Stimulated activated CD4-positive, alpha-beta T cell treated with anti-CD3 and anti-CD28 coated beads, Interleukin-15, amount 100 ng/mL, for 48 hours (primary cell): ENCODE data around the gene IKBKG.
"Not testable (repeated sequence)": the region's sequence is repeated elsewhere in the genome, so short reads cannot be mapped to it uniquely, and the experiment has no call there.

Source experiments
- DNase-seq, 2 donors: peaks; one replicate each; pipeline ENCODE4 v3.0.0-alpha.2; 2020; ENCODE audit warnings: low read depth in 2 of 2

The IKBKG gene

GRCh38 chrX:154558896-154559295, 11.5 kb downstream of the IKBKG start:
- DNase-seq: not testable (repeated sequence)

DNA sequence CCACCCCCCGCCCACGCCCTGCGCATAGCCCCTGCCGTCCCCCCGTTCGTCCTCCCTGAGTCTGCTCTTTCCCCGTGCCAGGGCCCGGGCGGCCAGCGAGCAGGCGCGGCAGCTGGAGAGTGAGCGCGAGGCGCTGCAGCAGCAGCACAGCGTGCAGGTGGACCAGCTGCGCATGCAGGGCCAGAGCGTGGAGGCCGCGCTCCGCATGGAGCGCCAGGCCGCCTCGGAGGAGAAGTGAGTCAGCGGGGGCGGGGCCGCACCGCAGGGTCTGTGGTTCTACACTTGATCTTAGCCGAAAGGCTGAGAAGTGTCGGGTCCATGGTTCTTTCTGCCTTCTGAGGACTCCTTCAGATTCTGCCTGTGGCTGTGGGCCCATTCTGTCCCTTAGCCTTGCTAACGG, 12.9 kb downstream of the IKBKG start:
- DNase-seq: not testable (repeated sequence)

GRCh38 chrX:154562295-154562694, 14.9 kb downstream of the IKBKG start:
- not testable (repeated sequence) for DNase-seq

GRCh38 chrX:154570361-154570760, 22.9 kb downstream of the IKBKG start:
- DNase-seq: not testable (repeated sequence)

DNA sequence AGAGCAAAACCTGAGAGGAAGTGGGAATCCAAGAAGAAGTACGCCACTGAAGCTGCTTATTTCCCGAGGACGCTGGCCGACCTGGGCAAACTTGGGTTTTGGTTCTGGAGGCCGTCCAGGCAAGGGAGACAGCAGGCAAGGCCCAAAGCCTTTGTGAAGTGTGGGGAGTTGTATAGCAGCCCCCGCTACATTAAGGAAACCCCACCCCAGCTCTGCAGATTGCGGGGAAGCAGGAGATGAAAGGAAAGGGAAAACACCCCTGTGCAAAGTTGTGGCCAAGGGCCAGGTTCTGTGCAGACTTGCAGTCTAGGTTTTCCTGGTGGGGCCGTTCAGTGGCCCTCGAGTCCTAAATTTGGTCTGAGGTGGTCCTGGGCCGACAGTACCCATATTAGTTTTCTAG, 25.6 kb downstream of the IKBKG start:
- not testable (repeated sequence) for DNase-seq

DNA sequence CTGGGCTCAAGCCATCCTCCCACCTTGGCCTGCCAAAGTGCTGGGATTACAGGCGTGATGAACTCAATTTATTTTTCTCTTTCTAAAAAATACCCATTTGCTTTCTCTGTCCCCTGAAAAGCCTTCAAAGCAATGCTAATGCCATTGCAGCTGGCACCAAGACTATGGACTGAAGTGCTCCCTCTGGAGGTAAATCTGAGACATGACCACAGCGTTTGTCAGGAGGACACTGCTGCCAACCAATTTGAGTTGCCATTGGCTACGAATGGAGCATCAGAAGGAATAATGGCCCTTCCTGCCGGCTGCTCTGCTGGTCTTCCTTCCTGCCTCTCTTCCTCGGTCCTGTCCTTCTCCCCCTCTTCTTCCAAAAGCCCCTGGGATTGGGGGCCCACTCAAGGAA, 27.7 kb downstream of the IKBKG start:
- not testable (repeated sequence) for DNase-seq

DNA sequence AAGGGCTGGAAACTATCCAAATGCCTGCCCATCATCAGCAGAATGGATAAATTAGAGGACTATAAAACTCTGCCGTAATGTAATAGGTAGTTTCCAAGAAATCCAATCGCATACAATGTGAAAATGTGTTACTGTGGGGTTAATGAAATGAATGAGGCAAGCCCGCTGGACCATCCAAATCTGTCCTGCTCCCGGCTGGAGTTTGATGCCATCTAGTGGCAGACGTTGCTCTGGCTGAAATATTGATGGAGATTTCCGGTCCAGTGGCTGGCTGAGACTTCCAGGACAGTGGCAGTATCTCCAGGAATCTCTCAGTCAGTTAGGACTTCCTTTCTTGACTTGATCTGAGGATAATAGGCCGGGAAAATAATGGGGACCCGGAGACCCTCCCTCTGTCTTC, 35.6 kb downstream of the IKBKG start:
- not testable (repeated sequence) for DNase-seq

- DNase-seq: not testable (repeated sequence)
Observed at GRCh38 chrX:154584585-154585183, 37.3 kb downstream of the IKBKG start, which contains the start of gene CTAG1A. CTAG1A (plus strand) TSS chrX:154585133; CDS start chrX:154585207, 74 bp downstream.

DNA sequence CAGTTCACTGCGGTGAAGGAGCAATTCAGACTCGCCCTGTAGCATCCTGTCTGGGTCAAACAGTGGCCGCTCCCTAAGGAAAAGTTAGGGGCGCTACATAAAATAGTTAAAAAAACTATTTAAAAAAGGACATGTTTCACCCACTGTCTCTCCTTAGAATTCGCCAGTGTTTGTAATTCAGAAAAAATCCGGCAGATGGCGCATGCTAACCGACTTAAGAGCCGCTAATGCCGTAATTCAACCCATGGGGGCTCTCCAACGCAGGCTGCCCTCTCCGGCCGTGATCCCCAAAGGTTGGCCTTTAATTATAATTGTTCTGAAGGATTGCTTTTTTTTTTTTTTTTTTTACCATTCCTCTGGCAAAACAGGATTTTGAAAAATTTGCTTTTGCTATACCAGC, 43.0 kb downstream of the IKBKG start:
- not testable (repeated sequence) for DNase-seq

- no peak for DNase-seq
Observed at GRCh38 chrX:154592505-154592904, 45.1 kb downstream of the IKBKG start.

DNA sequence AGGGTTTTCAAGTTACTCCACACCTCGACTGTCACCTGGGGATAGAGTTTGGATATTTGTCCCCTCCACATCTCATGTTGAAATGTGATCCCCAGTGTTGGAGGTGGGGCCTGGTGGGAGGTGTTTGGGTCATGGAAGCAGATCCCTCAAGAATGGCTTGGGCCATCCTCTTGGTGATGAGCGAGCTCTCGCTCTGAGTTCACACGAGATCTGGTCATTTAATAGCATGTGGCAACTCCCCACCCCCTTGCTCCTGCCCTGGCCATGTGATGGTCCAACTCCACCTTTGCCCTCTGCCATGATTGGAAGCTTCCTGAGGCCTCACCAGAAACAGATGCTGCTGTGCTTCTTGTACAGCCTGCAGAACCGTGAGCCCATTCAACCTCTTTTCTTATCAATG, 45.8 kb downstream of the IKBKG start:
- DNase-seq: no peak

DNA sequence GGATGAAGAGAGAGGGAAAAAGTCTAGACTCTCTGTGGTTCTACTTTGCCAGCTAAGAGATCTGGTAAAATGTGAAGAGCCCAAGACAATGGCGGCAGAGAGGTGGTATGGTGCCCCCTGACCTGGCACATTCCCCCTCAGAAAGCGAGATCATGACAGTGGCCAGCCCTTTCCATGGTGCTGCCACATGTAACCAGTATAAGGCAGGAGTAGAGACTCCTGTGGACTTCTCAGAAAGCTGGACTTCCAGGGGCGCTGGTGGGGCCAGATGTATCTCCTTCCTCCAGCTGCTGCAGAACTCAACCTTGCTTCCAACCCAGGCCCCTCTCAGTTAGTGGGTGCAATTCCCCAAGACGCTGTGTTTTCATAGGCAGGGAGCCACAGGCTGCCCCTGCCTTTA, 47.1 kb downstream of the IKBKG start:
- no peak for DNase-seq

DNA sequence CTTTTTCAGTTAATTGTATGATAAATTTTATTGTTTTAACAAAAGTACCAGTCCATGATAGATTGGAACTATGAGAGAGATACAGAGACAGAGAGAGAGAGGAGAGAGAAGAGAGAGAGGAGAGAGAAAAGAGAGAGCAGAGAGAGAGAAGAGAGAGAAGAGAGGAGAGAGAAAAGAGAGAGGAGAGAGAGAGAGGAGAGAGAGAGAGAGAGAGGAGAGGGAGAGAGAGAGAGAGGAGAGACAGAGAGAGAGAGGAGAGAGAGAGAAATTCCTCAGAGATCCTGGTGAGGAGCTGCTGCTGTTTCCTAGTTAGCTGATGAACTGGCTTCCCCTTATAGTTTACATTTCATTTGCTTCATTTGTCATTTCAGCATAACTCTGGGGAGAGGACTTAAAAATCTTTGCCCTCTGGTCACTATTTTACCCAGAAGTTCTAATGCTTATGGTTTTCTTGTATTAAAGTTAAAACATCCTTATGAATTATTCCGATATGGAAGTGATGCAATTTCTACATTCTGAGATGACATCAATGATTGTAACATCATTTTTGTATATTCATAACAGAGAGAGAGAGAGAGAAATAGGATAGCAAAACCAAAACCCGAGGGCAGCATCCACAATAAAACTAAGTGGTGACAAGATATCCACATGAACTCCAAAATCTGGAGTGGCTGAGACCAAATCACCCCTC, 48.3 kb downstream of the IKBKG start:
- DNase-seq: no peak

DNA sequence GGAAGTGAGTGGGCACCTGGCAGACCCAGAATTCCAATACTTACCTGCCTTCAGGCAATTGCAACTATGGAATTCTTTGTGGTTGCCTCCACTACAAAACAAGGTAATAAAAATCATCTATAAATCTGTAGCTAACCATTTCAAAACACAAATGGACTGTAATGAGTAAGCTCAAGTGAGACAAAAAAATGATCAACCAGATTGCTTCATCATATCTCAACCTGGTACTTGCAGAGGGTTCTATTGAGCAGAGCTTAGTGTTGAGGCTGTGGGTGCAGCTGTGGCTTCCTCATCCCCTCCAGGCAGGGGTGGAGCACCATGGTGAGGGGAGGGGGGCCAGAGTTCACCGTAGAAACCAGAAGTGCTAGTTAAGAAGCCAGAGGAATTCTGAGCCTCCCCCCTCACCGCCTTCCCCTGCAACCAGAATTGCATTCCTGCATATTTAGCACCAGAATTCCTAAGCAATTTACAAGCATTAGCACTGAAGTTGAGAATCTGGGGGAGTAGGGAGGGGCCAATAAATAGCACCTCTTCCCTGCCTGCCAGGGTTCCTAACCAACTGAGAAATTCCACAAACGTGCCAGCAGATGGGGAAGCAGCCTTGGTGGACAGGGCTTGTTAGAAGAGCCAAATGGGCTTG, 49.0 kb downstream of the IKBKG start:
- DNase-seq: no peak

DNA sequence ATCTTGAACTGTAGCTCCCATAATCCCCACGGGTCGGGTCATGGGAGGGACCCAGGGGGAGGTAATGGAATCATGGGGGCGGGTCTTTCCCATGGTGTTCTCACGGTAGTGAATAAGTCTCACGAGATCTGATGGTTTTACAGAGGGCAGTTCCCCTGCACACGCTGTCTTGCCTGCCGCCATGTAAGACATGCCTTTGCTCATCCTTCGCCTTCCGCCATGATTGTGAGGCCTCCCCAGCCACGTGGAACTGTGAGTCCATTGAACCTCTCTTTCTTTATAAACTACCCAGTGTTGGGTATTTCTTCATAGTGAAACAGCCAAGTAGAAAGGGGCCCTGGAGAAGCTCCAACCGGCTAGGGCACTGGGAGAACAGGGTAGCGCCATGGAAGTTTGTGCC, 49.8 kb downstream of the IKBKG start:
- no peak for DNase-seq

- no peak for DNase-seq
Observed at GRCh38 chrX:154598656-154599055, 51.2 kb downstream of the IKBKG start.

GRCh38 chrX:154599531-154599930, 52.1 kb downstream of the IKBKG start:
- DNase-seq: no peak

DNA sequence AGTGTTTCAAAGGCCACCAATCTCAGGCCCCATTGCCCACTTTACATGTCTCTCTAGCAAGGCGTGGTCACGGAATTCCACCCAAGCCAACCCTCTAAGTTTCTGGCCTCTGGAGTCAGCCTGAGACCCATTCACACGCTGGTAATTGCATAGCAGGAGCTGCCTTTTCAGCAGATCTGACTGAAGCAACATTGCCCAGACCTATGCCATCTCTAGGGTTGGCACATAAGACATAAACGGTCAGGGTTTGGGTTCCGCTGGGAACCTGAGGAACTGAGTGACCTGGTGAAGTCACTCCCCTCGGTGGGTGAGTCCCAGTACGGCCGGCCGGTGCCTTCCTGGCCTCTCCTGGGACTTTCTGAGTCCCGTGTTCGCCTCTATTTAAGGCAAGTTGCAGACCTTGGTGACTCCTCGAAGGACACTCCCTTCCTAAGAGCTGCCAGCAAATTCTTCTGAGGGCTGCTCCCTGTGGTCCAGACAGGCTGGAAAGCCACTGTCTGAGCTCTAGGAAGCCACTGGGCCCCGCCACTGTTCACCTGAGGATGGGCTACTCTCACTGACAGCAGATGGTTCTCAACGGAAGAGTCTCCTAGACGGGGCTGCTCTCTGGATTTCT, 53.4 kb downstream of the IKBKG start:
- no peak for DNase-seq

GRCh38 chrX:154602226-154602625, 54.8 kb downstream of the IKBKG start:
- DNase-seq: no peak

DNA sequence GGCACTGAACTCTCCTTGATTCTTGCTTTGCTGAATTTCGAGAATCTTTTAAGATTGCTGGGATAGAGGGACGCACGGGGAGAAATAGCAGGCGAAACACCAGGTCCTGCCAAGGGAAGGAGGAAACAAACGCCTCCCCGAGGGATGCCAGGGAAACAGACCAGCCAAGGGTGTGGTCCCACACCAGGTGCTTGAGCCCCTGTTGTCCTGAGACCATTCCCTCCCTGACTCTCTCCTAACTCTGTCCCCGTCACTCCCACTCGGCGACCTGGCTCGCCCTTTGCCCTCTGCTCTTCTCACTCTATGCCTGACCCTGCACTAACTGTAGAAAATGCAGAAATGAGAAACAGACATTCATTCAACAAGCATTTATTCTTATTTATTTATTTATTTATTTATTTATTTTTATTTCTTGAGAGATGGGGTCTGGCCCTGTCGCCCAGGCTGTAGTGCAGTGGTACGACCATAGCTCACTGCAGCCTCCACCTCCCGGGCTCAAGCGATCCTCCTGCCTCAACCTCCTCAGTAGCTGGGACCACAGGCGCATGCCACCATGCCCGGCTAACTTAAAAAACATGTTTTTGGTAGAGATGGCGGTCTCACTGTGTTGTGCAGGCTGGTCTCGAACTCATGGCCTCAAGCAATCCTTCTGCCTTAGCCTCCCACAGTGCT, 55.5 kb downstream of the IKBKG start:
- DNase-seq: no peak

- no peak for DNase-seq
Observed at GRCh38 chrX:154603438-154604430, 56.3 kb downstream of the IKBKG start.
